SU-DHL-6 (cell line): Measurements from ENCODE around the gene CCDC28B.

Experiments used
- H2AFZ ChIP-seq: fragments of 200-600 bp; sonication (generic); 2 replicates; pipeline ENCODE4 v1.6.1; 2014; ENCODE audit warnings: low read depth, mild to moderate bottlenecking, moderate library complexity, mixed read lengths, antibody characterized with exemption, low read length; ENCODE audit not compliant: severe bottlenecking
- H3F3A ChIP-seq: fragments of 200-600 bp; shearing (Covaris generic); 2 replicates; pipeline ENCODE4 v1.6.0; 2016; ENCODE audit warnings: antibody characterized with exemption, mild to moderate bottlenecking; ENCODE audit not compliant: insufficient read depth
- H3K27ac ChIP-seq: fragments of 200-600 bp; sonication (generic); 2 replicates; pipeline ENCODE4 v1.5.1; 2016; ENCODE audit warnings: low read depth, mild to moderate bottlenecking, low read length, moderate library complexity, mixed read lengths
- H3K27me3 ChIP-seq: fragments of 200-600 bp; sonication (generic), shearing (Covaris generic); 2 replicates; pipeline ENCODE4 v1.6.0; 2014; ENCODE audit warnings: mild to moderate bottlenecking, low read length
- H3K36me3 ChIP-seq: fragments of 200-600 bp; sonication (generic); 2 replicates; pipeline ENCODE4 v1.6.1; 2014; ENCODE audit warnings: mild to moderate bottlenecking, low read length, mixed read lengths
- H3K4me2 ChIP-seq: fragments of 300-600, 200-600 bp; shearing (Covaris generic), sonication (generic); 2 replicates; pipeline ENCODE4 v1.6.0; 2014; ENCODE audit warnings: low read length, low read depth, mild to moderate bottlenecking; ENCODE audit not compliant: poor library complexity, severe bottlenecking
- H3K4me3 ChIP-seq: fragments of 200-600 bp; sonication (generic); 2 replicates; pipeline ENCODE4 v1.5.1; 2014; ENCODE audit warnings: antibody characterized with exemption, low read length, mild to moderate bottlenecking, mixed read lengths; ENCODE audit not compliant: insufficient read depth, poor library complexity, severe bottlenecking
- H3K79me2 ChIP-seq: fragments of 200-600 bp; sonication (generic); 2 replicates; pipeline ENCODE4 v1.6.1; 2014; ENCODE audit warnings: mild to moderate bottlenecking, low read length, moderate library complexity; ENCODE audit not compliant: insufficient read depth
- H3K9ac ChIP-seq: fragments of 200-600 bp; sonication (generic); 2 replicates; pipeline ENCODE4 v1.7.0; 2014; ENCODE audit warnings: mild to moderate bottlenecking, low read length
- H3K9me2 ChIP-seq: fragments of 200-600 bp; sonication (generic); replicated peaks from 2 replicates; pipeline ENCODE4 v1.6.1; 2014; ENCODE audit warnings: low read length; ENCODE audit not compliant: insufficient read depth
- H3K9me3 ChIP-seq: fragments of 200-600 bp; sonication (generic); 2 replicates; pipeline ENCODE4 v1.6.1; 2014; ENCODE audit warnings: low read length, mixed read lengths; ENCODE audit not compliant: insufficient read depth
- H4K20me1 ChIP-seq: fragments of 200-600 bp; sonication (generic); 2 replicates; pipeline ENCODE4 v1.6.1; 2014; ENCODE audit warnings: low read depth, mild to moderate bottlenecking, antibody characterized with exemption, low read length, moderate library complexity, mixed read lengths
- EZH2phosphoT487 ChIP-seq: fragments of 200-600 bp; sonication (generic), shearing (Covaris generic); conservative IDR thresholded peaks from 2 replicates; pipeline ENCODE4 v1.6.1; 2018; ENCODE audit warnings: mild to moderate bottlenecking, antibody characterized with exemption, low read length, moderate library complexity, mixed read lengths
- TF ChIP-seq, protein P1 (sequence below): fragments of 200-600 bp; sonication (generic); IDR thresholded peaks from one replicate; pipeline ENCODE4 v1.5.1; 2017; ENCODE audit warnings: antibody characterized with exemption, mild to moderate bottlenecking, low read length, moderate library complexity; ENCODE audit not compliant: insufficient read depth, poor library complexity, severe bottlenecking

CCDC28B gene

DNA sequence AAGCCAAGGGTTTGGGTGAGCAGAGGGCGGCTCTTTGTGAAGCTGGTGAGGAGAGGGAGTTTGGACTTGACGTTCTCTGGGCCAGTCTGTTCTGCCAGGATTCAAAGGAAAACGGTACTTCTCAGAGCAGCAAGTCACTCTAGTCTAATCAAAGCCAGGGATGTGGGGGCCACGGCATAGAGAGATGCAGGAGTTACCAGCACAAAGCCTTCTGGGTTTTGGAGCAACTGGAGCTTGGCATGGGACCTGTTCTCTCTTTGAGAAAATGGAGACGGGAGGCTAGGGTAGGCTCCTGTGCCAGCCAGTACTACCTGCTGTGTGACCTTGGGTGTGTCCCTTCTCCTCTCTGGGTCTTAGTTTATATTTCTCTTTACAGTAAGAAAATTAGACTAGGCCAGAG is 18.8 kb upstream of the CCDC28B start:
- no peak overlapping the region for H3K4me3 ChIP-seq
- H3K36me3 ChIP-seq, result peaks cover 15% of the 10 kb centered on the region
- H3K79me2 ChIP-seq, result peaks cover 58% of the 10 kb centered on the region
- peaks cover 4% of the 10 kb centered on the region; the same call in 1 of the 2 replicates for H4K20me1 ChIP-seq
- H2AFZ ChIP-seq, result no peak overlapping the region
- no peaks in the 10 kb centered on the region for H3K9me2 ChIP-seq
- H3K27me3 ChIP-seq, result no peaks in the 10 kb centered on the region
- peak overlapping the region; percentile 90; the same call in 1 of the 2 replicates for H3K9ac ChIP-seq
- H3F3A ChIP-seq, result peaks cover 30% of the 10 kb centered on the region
- H3K9me3 ChIP-seq, result no peaks in the 10 kb centered on the region
- no peak overlapping the region for H3K27ac ChIP-seq
- TF ChIP-seq EZH2phosphoT487, result no peak
- TF ChIP-seq, protein P1, sequence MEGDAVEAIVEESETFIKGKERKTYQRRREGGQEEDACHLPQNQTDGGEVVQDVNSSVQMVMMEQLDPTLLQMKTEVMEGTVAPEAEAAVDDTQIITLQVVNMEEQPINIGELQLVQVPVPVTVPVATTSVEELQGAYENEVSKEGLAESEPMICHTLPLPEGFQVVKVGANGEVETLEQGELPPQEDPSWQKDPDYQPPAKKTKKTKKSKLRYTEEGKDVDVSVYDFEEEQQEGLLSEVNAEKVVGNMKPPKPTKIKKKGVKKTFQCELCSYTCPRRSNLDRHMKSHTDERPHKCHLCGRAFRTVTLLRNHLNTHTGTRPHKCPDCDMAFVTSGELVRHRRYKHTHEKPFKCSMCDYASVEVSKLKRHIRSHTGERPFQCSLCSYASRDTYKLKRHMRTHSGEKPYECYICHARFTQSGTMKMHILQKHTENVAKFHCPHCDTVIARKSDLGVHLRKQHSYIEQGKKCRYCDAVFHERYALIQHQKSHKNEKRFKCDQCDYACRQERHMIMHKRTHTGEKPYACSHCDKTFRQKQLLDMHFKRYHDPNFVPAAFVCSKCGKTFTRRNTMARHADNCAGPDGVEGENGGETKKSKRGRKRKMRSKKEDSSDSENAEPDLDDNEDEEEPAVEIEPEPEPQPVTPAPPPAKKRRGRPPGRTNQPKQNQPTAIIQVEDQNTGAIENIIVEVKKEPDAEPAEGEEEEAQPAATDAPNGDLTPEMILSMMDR, result no peak
- peak overlapping the region; percentile 89 for H3K4me2 ChIP-seq

DNA sequence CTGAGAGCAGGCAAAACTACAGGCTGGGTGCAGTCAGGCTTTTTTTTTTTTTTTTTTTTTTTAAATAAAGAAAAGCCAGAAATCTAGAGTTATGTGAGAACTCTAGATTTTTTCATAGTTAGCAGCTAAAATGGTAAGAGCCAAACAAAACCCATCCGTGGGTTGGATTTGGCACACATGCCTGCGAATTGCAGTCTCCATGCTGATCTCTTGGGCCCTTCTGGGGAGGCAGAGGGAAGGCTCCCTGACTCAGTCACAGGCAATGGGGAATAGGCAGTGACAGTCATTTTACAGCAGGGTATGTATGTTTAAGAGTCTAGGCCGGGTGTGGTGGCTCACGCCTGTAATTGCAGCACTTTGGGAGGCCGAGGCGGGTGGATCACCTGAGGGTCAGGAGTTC is 18.3 kb upstream of the CCDC28B start:
- H3K9me2 ChIP-seq, result no peaks in the 10 kb centered on the region
- H3K9me3 ChIP-seq, result no peaks in the 10 kb centered on the region
- peaks cover 63% of the 10 kb centered on the region for H3K79me2 ChIP-seq
- H4K20me1 ChIP-seq, result peaks cover 4% of the 10 kb centered on the region; the same call in 1 of the 2 replicates
- no peak overlapping the region for H3K27ac ChIP-seq
- no peak overlapping the region for H3K9ac ChIP-seq
- no peak overlapping the region for H3K4me3 ChIP-seq
- peaks cover 30% of the 10 kb centered on the region for H3F3A ChIP-seq
- H2AFZ ChIP-seq, result no peak overlapping the region
- H3K4me2 ChIP-seq, result peak overlapping the region; percentile 89
- peaks cover 15% of the 10 kb centered on the region for H3K36me3 ChIP-seq
- TF ChIP-seq, protein P1, result no peak
- TF ChIP-seq EZH2phosphoT487, result no peak
- no peaks in the 10 kb centered on the region for H3K27me3 ChIP-seq

DNA sequence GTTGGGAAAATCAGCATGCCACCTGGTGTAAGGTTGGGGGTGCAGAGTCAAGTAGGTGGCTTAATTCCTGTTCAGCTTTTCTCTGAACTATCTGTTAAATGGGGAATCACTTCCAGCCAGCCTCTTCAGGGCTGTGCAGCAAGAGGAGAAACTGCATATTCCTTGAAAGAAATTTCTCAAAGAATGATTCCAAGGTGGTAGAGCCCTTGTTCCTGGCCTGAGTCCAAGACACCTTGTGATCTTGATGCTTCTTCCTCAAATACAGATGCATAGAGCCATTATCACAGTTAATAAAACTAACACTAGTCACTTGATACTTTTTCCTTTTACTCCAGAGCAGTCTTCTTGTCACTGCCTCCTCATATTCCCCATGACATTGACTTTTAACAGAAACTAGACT is 15.7 kb upstream of the CCDC28B start:
- Histone ChIP-seq H3K4me3 (no peak overlapping the region), H3K4me2 (no peak overlapping the region), H3K36me3 (peaks cover 24% of the 10 kb centered on the region), H3K27me3 (no peaks in the 10 kb centered on the region), H3F3A (peaks cover 7% of the 10 kb centered on the region; the same call in 1 of the 2 replicates), H3K27ac (no peak overlapping the region), H4K20me1 (peaks cover 4% of the 10 kb centered on the region; the same call in 1 of the 2 replicates), H3K9me3 (no peaks in the 10 kb centered on the region), H2AFZ (no peak overlapping the region), H3K79me2 (peaks cover 74% of the 10 kb centered on the region), H3K9ac (no peak overlapping the region), H3K9me2 (no peaks in the 10 kb centered on the region)
- TF ChIP-seq, protein P1, result no peak
- TF ChIP-seq EZH2phosphoT487, result no peak

DNA sequence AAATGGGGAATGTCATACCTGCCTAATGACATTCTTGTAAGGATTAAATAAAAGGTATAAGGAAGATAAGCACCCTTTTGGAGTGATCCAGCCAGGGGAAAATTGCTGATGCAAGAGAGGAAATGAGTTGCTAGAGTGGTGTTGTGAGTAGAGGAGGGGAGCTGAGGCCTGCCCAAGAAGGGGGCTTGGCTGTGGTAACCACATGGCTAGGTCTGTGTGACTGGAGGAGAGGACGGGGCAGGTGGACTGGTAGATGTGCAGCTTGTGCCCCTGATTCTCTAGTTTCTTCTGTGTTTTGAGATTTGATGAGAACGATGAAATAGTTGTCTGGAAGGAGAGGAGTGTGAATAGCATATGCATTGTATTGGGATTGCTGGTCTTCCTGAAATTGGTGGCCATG is 14.3 kb upstream of the CCDC28B start:
- Histone ChIP-seq H3K9ac (no peak overlapping the region), H3K9me3 (no peaks in the 10 kb centered on the region), H3K4me2 (no peak overlapping the region), H3K4me3 (no peak overlapping the region), H3K36me3 (peaks cover 24% of the 10 kb centered on the region), H4K20me1 (peaks cover 4% of the 10 kb centered on the region; the same call in 1 of the 2 replicates), H3F3A (0 out of 2 replicates have a peak, but pooled peaks cover 1% of the 10 kb centered on the region), H3K27ac (peak overlapping the region; percentile 11), H2AFZ (no peak overlapping the region), H3K27me3 (no peaks in the 10 kb centered on the region), H3K79me2 (peaks cover 65% of the 10 kb centered on the region), H3K9me2 (no peaks in the 10 kb centered on the region)
- no peak for TF ChIP-seq EZH2phosphoT487
- TF ChIP-seq, protein P1, result no peak
